Stimulated activated CD8-positive, alpha-beta memory T cell treated with anti-CD3 and anti-CD28 coated beads, Interleukin-4, amount 100 ng/mL, for 1 hour (primary cell): ENCODE measurements around the gene LMNTD2.

Source experiments
- DNase-seq, 2 donors: peaks; one replicate each; pipeline ENCODE4 v3.0.0-alpha.2; 2020; ENCODE audit warnings: low read depth in 2 of 2, low spot score in 1 of 2

The LMNTD2 gene

DNA sequence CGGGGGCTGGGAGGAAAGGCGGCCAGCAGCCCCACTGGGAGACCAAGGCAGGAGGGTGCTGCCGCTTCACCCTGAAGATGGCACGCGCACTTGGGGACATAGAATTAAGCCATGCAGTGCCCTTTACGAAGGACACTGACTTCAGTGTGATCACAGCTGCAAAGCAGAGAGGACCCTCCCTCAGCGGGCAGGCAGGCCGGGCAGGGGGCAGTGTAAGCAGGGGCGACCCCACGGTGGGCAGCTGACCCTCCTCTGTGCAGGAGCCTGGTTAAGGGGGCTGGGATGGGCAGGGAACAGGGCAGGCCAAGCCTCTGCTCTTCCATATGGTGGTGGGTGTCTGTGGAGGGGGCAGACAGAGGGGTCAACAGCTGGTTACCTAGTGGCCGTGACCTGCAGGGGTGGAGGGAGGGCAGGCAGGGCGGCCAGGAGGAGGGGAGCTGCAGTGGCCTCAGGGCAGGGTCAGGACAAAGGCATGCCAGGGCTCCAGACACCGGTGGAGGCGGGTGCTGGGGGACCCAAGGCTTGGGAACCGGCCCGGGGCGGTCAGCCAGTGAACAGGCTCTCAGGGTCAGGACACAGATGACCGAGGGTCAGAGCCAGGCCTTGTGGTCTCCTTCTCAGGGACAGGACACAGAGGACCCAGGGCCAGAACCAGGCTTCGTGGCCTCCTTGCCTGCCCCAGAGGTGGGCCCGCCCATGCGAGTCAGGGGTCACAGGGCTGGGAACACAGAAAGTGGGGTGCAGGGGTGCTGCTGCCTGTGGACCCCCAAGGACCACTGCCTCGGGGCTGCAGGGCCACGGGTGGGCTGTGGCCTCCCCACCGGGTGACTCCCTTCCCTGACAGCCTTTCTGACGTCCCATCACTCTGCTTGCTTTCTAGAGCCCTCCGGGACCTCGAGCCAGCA, 7.2 kb downstream of the LMNTD2 start:
- no peak for DNase-seq

DNA sequence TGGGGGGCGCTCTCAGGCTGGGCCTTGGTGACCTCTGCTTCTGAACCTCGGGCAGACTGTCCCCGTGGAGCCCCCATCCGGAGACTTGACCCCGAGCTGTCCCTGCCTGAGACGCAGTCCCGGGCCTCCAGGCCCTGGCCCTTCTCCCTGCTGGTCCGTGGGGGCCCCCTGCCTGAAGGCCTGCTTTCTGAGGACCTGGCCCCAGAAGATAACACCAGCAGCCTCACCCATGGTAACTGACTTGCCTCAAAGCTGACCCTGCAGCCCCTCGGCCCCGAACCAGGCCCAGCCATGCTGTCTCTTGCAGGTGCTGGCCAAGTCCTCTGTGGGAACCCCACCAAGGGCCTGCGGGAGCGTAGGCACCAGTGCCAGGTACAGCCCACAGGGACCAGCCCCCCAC, 8.9 kb downstream of the LMNTD2 start:
- DNase-seq: no peak

GRCh38 chr11:551131-551530, 9.4 kb downstream of the LMNTD2 start:
- no peak for DNase-seq

DNA sequence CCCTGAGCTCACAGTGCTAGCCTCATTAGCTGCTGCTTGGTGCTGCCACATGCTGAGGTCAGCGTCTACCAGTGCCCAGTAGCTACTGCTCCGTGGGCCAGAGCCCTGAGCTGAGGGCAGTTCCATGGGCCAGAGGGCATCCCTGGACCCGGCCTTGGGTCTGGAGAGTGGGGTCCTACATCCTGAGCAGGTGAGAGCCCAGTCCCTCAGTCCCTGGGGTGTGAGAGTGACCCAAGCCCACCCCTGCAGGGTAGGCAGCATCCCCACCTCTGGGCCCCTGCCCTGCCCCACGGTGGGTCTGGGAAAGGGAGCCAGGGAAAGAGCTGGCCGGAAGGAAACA, 9.8 kb downstream of the LMNTD2 start:
- DNase-seq: no peak

DNA sequence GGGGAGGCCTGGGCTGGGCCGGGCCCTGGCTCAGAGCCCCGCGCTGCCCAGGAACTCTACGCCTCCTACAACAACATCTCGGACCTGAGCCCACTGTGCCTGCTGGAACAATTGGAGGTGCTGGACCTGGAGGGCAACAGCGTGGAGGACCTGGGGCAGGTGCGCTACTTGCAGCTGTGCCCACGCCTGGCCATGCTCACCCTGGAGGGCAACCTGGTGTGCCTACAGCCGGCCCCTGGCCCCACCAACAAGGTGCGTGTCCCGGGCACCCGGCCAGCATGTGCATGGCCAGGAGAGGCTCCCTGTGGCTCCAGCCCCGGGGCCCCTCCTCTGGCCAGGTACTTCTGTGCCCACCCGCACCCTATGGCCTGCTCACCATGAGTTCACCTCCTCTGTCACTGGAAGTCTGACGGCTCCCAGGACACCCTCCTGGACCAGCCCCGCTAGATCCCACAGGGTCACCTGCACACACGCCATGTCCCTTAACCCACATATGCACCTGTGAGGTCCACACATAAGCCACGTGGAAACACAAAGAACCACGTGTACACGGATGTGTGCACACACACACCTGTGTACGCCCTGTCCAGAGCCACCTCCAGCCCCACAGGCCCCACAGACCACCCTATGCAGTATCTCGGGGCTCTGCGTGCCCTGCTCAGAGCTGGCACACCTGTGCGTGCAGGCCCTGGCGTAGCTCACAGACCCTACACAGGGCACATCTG, 10.4 kb downstream of the LMNTD2 start:
- no peak for DNase-seq

DNA sequence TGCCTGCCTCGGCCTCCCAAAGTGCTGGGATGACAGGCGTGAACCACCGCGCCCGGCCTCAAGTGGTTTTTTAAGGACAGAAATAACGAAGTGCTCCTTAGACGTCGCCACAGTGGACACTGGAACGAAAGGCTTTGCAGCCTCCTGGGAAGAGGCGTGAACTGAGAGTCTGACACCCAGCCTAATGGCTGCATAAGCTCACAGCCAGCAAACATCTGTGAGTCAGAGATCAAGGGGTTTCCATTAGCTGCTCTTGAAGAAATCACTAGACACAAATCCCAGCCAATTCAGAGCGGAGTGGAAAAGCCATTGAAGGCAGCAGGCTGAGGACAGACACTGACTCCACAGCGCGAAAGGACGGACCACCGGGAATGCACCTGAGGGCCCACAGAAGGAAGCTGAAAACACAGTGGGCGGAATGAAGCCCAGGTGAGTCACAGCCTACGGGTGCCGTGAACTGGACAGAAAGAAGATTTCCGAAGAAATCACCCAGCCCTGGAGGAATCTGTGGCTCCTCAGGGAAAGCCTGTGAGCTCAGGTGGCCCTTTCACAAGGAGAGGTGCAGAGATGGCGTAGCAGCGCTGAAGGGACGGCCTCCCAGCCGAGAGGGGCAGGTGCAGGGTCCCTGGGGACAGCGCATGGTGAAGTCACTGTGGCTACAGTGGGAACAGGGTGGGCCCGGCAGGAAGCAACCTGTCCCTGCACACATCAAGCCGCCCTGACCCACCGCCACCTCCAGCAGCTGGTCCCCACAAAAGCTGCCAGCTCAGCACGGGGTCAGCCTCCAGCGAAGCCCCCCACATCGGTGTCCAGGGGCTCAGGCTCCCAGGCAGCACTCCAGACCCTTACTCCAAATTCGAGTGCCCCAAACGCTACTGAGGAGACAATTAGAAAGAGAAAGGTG, 11.6 kb downstream of the LMNTD2 start:
- no peak for DNase-seq

GRCh38 chr11:545171-545570, 15.4 kb downstream of the LMNTD2 start:
- DNase-seq: no peak

DNA sequence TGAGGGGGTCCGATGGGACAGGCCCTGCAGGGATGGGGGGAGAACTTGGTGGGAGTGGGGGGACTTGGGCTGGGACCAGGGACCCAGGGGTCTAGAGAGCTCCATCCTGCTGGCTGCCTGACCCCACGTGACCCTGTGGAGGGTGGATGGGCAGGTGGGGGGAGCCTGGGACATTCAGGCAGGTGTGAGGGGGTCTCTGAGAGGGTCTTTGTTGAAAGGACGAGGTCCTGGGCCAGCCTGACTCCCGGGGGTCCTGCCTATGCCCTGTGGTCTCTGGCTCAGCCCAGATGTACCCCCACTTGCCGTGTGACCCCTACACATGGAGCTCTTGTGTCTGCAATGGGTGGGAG, 15.7 kb downstream of the LMNTD2 start:
- no peak for DNase-seq

GRCh38 chr11:541433-541885, 19.1 kb downstream of the LMNTD2 start:
- DNase-seq: no peak

GRCh38 chr11:540583-541432, 19.7 kb downstream of the LMNTD2 start:
- DNase-seq: no peak

DNA sequence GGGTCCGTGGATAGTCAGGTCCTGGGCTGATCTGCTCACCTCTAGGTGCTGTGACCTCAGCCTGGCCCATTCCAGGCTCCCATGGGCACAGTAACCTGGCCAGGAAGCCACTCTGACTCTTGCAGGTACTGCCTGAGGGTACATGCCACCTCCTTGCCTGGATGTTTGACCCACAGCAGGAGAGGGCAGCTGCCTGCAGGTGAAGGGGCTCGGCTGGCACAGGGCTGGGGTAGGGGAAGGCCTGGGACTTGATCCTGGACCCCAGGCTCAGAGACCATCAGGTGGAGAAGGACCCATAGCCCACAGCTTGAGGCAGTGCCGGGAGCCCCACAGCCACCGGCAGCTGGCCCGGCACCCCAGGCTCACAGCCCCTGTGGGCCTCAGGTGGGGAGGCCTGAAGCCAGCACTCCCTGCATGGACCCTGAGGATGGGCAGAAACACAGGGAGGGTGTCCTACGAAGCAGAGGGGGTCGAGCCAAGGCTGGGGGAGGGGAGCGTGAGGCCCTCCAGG, 20.5 kb downstream of the LMNTD2 start:
- DNase-seq: no peak

GRCh38 chr11:538431-539051, 22.0 kb downstream of the LMNTD2 start:
- DNase-seq: no peak

DNA sequence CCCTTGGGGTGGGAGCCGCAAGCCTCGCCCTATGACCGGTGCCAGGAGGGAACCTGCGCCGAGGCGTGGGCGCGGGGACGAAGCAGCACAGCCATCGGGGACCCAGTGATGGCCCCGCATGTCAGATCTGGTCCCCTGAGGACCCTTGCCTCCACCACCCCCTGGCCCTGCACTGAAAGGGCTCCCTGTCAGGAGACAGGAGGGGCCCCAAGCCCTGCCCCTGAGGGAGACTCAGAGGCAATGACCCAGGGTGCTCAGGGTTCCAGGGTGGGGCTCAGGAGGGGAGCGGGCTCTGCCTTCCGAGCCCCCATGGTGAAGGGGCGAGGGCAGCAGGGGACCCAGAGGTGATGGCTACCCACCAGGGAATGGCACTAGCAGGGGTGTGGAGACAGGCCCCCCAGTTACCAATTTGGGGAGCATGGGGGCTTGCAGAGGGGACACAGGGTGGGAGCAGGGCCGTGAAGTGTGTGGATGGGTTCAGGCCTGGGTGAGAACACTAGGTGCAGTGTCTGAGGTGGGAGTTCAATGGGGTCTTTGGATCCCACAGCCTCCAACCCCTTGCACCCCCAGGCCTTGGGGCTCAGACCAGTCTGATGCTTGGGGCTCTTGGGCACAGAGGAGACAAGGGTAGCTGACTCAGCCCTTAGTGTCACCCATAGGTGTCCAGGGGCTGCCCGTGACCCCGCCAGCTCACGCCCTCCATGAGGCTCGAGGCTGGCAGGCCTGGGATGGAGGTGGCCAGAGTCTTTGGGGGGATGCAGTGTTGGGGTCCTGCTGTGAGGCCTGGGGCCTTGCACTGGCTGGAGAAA, 22.7 kb downstream of the LMNTD2 start:
- no peak for DNase-seq

DNA sequence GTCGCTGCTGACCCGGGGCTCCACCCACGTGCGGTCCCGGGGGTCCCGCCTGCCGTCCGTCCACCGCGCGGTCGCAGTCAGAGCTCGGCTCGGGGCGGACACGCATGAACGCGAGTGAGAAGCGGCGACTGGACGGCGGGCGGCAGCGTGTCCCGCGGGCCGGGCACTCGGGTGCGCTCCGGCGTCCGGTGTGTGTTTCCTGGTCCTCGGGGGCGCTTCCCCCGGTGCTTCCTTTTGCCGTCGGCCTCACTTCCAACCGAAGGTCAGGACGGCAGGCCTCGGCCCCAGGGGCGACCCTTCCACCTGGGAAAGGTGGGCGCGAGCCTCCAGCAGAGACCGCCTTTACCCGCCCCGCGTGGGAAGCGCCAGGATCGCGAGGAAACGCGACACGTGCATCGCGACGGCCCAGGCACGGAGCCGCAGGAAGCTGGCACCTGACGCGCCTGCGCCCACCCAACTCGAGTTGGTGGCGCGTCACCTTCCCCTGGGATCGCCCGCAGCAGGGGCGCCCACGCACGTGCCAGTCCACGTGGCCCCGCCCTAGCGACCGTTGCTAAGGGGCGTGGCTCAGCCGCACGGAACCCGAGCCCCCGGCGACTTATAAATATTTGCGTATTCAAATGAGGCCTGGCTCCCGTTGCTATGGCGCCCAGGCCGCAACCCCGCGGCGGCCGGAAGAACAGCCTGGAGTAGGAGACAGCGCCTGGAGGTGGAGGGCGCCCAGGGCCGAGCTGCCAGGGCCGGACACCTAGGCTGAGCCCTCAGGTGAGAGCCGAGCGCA, 23.5 kb downstream of the LMNTD2 start, which contains the start of gene LRRC56:
LRRC56 (plus strand) TSS at position 687 of the 781 bp plus-strand sequence. CDS start 3,158 bp downstream, outside the sequence.
- peak; percentile 82 to 86 for DNase-seq

GRCh38 chr11:535519-536454, 24.8 kb downstream of the LMNTD2 start, which contains the start of gene HRAS:
Gene HRAS, minus strand, starts transcription at chr11:535576.
- DNase-seq: peak; percentile 80 to 92

DNA sequence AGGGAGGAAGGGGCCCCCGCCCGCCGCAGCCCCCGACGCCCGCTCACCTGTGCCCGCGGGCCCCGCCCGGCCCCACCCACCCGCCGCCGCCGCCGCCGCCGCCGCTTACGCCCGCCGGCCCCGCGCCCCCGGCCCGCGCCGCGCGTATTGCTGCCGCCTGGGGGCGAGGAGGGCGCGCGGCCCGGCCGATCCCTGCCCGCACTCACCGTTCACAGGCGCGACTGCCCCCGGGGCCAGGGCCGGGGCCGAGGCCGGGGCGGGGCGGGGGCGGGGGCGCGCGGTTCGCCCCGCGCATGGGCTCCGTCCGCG, 25.4 kb downstream of the LMNTD2 start:
- DNase-seq: no peak
